PFSK-1 (cell line): Measurements from ENCODE around the gene DRGX.
A peak's percentile ranks its signal among the peaks of the same experiment; 100 is the strongest.

Source experiments
- FOXP2 ChIP-seq: optimal IDR thresholded peaks from 2 replicates; pipeline ENCODE3; 2011; ENCODE audit warnings: borderline replicate concordance, control low read depth, inconsistent platforms; ENCODE audit not compliant: insufficient read depth; ENCODE audit errors: extremely low read length, extremely low read depth
- POLR2AphosphoS5 ChIP-seq: IDR thresholded peaks from 2 replicates; pipeline ENCODE4 v1.6.1; 2012; ENCODE audit warnings: low read depth, mild to moderate bottlenecking, control low read depth, low read length, moderate library complexity
- SIN3A ChIP-seq: IDR thresholded peaks from 2 replicates; pipeline ENCODE4 v1.6.1; 2012; ENCODE audit warnings: mild to moderate bottlenecking, low read length, moderate library complexity, borderline replicate concordance; ENCODE audit not compliant: insufficient read depth
- TAF1 ChIP-seq: IDR thresholded peaks from 2 replicates; pipeline ENCODE4 v1.6.1; 2012; ENCODE audit warnings: low read length, control low read depth, borderline replicate concordance; ENCODE audit not compliant: insufficient read depth
- TF ChIP-seq, protein P1 (sequence below), 2 experiments: IDR thresholded peaks; 2 replicates each; pipeline versions ENCODE4 v1.6.1 to v1.8.0; 2011 to 2012; ENCODE audit warnings: low read depth in 2 of 2, low read length in 2 of 2, control low read depth in 1 of 2, inconsistent platforms in 1 of 2, mild to moderate bottlenecking in 1 of 2, moderate library complexity in 1 of 2; ENCODE audit not compliant: insufficient read depth in 1 of 2

DRGX gene

DNA sequence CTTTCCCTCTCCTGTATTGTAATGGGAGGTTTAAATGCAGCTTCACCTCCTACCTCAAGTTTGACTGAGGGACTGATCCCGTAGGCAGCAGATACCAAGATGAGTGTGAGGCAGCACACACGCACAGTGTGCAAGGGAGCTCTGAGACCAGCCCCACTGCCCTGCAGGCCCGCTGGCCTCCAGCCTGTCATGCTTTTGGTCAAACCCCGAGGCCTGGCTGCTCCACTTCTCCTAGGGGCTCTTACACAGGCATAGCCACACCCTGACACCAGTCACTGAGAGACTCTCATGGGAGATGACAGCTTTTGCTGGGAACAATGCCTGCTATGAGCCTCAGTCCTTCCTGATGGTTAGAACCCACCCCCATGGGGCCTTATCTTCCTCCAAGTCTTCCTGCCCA, 27.6 kb downstream of the DRGX start:
- TF ChIP-seq POLR2AphosphoS5 = no peak
- TF ChIP-seq, protein P1, sequence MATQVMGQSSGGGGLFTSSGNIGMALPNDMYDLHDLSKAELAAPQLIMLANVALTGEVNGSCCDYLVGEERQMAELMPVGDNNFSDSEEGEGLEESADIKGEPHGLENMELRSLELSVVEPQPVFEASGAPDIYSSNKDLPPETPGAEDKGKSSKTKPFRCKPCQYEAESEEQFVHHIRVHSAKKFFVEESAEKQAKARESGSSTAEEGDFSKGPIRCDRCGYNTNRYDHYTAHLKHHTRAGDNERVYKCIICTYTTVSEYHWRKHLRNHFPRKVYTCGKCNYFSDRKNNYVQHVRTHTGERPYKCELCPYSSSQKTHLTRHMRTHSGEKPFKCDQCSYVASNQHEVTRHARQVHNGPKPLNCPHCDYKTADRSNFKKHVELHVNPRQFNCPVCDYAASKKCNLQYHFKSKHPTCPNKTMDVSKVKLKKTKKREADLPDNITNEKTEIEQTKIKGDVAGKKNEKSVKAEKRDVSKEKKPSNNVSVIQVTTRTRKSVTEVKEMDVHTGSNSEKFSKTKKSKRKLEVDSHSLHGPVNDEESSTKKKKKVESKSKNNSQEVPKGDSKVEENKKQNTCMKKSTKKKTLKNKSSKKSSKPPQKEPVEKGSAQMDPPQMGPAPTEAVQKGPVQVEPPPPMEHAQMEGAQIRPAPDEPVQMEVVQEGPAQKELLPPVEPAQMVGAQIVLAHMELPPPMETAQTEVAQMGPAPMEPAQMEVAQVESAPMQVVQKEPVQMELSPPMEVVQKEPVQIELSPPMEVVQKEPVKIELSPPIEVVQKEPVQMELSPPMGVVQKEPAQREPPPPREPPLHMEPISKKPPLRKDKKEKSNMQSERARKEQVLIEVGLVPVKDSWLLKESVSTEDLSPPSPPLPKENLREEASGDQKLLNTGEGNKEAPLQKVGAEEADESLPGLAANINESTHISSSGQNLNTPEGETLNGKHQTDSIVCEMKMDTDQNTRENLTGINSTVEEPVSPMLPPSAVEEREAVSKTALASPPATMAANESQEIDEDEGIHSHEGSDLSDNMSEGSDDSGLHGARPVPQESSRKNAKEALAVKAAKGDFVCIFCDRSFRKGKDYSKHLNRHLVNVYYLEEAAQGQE (IDR thresholded peaks at IDR 0.05; ENCODE audit: insufficient read depth in 1 of 2, low read depth in 2 of 2, low read length in 2 of 2) = no peak
- no peak for TF ChIP-seq SIN3A
- no peak for TF ChIP-seq FOXP2
- no peak for TF ChIP-seq TAF1

DNA sequence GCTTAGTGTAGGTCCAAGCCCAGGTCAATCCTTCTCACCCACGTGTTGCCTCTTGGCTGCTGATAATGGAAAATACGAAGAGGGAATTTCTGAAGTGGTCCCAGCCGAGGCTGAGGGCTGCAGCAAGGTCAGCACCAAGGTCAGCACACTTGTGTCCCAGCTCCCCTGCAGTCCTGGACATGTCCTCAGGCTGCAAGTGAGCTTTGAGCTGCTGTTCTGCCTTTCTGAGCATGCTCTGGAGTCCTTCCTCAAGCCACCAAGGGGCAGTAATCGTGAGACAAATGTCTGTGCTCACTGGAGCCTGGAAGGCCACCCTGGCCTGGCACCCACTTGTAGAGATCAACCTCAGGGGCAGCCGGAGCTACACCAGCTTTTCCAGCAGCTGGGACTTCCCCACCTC, 28.3 kb downstream of the DRGX start:
- no peak for TF ChIP-seq TAF1
- TF ChIP-seq, protein P1 (IDR thresholded peaks at IDR 0.05; ENCODE audit: insufficient read depth in 1 of 2, low read depth in 2 of 2, low read length in 2 of 2) = peak; percentile 79 to 89

DNA sequence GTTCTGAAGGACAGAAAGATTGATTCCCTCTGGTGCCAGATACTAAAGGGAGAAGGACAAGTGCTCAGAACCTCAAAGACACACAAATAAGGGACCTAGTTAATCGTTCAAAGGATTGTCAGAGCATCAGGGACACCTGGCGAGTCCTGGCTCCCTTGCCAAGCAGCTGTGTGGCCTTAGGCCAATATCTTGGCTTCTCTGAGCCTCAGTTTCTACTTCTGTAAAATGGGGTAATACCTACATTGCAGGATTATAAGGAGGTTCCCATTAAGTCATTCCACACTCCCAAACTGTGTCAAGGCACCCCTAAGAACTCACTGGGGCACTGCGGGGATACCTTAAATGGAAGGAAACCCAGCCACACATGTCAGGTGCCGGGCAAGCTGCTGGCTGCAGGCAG, 29.4 kb downstream of the DRGX start:
- TF ChIP-seq, protein P1 (IDR thresholded peaks at IDR 0.05; ENCODE audit: insufficient read depth in 1 of 2, low read depth in 2 of 2, low read length in 2 of 2) = no peak
- TF ChIP-seq SIN3A = no peak
- TF ChIP-seq TAF1 = no peak
- TF ChIP-seq FOXP2 = no peak
- no peak for TF ChIP-seq POLR2AphosphoS5

DNA sequence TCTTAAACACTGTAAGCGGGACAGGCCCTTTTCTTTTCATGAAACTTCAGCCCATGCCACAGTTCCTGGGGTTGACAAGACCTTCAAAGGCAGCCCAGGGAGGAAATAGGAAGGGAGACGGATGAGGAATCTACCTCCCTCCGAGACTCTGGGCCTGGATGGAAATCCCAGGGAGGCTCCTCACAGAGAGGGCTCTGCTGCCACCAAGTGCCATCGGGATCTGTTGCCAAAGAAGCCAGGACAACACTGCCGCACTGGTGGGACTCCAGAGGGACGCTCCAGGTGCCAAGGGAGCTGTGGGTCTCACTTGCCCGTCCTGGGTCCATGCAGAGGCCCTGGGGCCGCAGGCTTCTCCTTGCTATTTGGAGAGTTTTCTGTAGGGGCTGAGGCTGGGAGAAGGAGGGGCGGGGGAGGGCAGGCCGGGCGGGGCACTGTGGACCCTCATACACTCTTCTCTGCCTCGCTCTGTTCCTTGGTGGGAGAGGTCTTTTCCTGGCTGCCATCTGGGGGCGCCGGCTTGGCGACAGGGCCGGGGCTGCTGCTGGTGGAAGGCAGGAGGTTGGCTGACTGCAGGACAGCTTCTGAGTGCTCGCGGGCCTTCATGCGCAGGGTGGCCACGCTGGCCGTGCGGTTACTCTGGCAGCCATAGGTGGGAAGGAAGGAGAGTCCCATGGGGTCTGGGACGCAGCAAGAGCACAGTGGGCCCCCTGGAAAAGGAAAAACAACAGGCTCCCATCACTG, 30.0 kb downstream of the DRGX start:
- no peak for TF ChIP-seq SIN3A
- TF ChIP-seq POLR2AphosphoS5 = no peak
- TF ChIP-seq TAF1 = no peak
- TF ChIP-seq, protein P1 (IDR thresholded peaks at IDR 0.05; ENCODE audit: insufficient read depth in 1 of 2, low read depth in 2 of 2, low read length in 2 of 2) = no peak
- no peak for TF ChIP-seq FOXP2

DNA sequence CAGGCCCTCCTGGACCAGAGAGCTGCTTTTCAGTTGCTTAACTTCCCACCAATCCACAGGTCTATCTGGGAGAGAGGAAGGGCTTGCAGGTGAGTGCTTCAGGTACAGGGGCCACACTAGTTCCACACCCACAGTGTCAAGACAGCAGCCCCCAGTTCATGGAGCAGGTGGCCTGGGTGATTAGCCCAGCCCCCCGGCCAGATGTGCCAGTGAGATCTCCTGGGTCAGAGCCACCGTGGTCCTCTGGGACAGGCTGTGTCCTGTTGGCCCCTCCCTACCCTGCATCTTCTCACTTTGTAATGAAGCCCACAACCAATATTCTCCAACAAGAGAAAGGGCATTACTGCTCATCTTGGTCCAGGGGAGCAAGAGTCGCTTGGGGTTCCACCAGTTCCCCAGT, 30.6 kb downstream of the DRGX start:
- TF ChIP-seq SIN3A (no peak), POLR2AphosphoS5 (no peak), FOXP2 (no peak), TAF1 (no peak)
- TF ChIP-seq, protein P1 (IDR thresholded peaks at IDR 0.05; ENCODE audit: insufficient read depth in 1 of 2, low read depth in 2 of 2, low read length in 2 of 2) = no peak
